Suppressor macrophage treated with lipopolysaccharide for 1 hour (primary cell): Measurements from ENCODE around the gene ABCB11.

Experiments
- DNase-seq, 3 donors: peaks; one replicate each; pipeline ENCODE4 v3.0.0-alpha.2; 2020 to 2022

The ABCB11 gene

DNA sequence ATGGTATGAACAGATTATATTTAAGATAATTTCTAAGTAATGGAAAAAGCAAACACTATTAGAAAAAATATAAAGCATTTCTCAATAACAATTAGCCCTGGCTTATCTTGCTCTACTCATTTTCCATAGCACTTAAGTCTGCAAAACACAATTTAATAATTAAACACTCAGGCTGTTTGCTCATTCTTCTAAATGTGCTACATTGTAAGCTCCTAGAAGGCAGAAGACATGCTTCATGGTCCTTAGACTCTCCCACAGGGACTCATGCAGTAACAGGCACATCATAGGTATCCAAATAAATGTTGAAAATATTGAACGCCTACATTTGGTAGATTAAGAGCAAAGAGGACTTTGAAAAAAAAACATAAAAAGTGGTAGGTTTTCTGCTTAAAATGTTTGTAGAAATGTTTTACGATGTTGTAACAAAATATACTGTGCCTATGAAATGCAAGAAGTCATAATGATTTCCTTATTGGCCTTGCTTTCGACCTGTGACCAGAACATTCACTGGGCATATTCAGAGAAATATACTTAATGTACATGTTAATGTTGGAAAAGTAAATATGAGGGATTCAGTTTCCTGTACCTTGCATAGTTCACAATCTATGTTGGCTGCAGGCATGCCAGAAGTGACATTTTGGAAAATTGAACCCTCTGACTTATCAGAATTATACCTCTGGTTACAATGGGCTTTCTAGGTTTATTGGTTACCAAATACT is 102.9 kb downstream of the ABCB11 start:
- DNase-seq = no peak

GRCh38 chr2:168926621-168927386 is 104.3 kb downstream of the ABCB11 start:
- DNase-seq = no peak

- peak; percentile 57 to 73 (median 65) for DNase-seq
Measured at GRCh38 chr2:168920504-168921157, 110.5 kb downstream of the ABCB11 start.

DNA sequence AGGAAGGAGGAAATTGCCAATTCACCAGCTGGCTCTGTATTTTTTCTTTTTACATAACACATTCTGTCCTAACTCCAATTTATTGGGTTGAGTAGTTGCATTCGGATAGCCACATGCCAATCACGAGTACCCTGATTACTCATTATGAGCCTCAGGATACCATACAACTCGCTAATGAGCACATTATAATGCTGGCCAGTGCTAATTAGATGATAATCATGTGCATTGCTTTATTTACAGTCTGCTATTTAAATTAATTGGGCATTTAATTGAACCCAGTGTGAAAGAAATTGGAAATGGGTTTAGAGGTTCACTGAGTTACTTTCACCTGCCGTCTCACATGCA is 114.8 kb downstream of the ABCB11 start:
- DNase-seq = no peak

GRCh38 chr2:168915441-168916330 is 115.4 kb downstream of the ABCB11 start:
- no peak for DNase-seq

GRCh38 chr2:168913495-168913894 is 117.6 kb downstream of the ABCB11 start:
- DNase-seq = no peak

DNA sequence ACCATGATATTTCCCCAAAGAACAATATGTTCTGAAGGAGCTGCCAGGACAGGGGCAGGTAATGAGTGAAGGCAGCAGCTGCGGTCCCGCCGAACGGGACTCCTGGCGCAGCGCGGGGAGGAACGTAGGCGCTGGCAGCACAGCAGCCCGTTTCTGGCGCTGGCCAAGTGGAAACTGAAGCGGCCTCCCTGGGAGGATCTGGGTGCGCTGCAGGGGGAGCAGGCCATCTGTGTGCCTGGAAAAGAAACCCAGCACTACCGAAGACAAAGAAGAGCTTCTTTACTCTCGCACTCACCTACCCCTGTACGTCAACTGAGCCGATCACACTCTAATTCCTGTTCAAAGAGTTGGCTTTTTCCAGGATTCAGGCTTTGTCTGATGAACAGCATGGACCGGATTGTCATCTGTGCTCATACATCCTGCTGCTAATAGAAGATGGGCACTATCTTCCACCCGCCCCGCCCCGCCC is 118.2 kb downstream of the ABCB11 start:
- DNase-seq = peak in 2 of 3 donors; percentile 26 to 39

DNA sequence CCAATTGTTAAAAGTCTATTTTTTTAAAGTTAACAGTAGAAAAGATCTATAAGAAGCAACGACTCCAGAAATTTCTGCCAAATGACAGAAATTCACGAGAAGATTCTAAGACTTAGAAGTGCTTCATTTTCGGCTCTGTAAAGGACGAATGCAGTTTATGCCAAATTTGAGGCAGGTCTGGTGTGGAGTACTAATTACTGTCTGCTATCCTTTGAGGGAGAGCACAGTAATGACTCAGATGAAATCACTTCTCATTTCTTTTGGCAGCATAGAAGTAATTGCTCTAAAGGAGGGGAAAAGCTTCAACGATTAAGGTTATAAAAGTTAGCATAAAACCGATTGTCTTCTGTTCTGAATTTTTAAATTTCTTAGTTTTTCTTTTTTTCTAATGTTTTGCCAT is 118.7 kb downstream of the ABCB11 start:
- DNase-seq = peak in 1 of 3 donors; percentile 18

DNA sequence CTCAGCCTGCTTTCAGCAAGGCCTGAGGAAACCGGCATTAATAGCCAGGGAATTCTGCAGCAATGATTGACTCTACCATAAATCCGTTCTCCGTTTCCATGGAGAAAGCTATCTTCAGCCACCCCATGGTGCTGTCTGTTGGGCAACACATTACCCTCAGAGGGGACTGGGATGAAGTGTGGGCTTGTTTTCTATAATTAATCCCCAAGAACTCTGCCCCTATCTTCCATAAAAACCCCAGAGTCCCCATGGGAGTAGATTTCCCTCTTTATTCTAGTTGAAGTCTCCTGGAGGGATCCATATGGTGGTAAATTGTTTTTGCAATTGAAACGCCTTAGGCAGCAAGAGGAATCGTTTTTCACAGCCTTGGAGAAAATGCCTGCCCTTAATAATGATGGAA is 120.8 kb downstream of the ABCB11 start:
- no peak for DNase-seq

GRCh38 chr2:168907940-168908662 is 123.0 kb downstream of the ABCB11 start:
- no peak for DNase-seq

DNA sequence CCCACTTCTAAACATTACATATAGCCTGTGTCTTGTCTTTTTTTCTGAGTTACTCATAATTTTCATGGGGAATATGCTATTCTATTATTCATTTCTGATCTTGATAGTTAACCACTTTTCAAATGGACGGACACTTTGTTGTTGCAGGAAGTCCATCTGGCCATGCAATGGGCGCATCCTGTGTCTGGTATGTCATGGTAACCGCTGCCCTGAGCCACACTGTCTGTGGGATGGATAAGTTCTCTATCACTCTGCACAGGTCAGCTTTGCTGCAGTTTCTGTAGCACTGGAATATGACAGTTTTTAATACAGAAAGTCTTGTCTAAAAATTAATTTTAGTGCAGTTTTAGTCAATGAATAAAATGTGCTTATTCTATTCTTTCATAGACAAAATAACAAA is 126.8 kb downstream of the ABCB11 start:
- DNase-seq = no peak

DNA sequence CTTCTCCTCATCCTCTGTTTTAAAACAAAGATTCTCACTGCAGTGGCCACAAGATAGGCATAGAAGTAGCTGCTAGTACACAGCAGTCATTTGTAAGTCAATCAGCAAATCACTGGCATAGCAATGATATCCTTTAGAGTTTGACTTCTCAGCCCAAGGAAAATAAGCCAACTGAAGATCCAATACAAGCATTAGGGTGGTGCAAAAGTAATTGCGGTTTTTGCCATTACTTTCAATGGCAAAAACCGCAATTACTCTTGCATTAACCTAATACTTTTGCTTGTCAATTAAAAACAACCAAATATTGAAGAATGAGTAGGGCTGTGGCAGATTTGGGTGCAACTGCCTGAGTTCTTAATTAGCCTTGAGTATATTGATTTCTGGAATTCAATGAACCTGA is 127.2 kb downstream of the ABCB11 start:
- DNase-seq = no peak

DNA sequence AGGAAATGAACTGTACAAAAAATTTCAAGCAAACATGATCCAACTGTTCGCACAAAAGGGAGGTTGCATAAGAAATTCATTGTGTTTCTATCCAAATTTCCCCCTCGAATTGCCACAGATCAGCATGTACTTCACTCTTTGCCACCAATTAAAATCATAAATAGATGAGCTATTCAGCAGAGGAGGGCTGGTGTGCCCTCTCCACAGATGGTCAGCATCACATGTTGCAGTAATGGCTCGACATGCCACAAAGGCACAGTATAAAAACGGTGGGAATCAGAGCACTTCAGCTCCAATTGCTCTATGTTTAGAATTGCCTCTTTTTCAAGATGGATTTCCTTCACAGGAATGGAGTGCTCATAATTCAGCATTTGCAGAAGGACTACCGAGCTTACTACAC is 130.1 kb downstream of the ABCB11 start, which contains the start of gene G6PC2:
Gene G6PC2 (plus strand): TSS at position 289 of the 400 bp plus-strand sequence. CDS start 41 bp downstream, at position 330.
- DNase-seq = no peak

- DNase-seq = no peak
Measured at GRCh38 chr2:168897449-168897848, 133.7 kb downstream of the ABCB11 start.

- DNase-seq = peak; percentile 19 to 31 (median 23)
Measured at GRCh38 chr2:168896783-168897182, 134.3 kb downstream of the ABCB11 start.

DNA sequence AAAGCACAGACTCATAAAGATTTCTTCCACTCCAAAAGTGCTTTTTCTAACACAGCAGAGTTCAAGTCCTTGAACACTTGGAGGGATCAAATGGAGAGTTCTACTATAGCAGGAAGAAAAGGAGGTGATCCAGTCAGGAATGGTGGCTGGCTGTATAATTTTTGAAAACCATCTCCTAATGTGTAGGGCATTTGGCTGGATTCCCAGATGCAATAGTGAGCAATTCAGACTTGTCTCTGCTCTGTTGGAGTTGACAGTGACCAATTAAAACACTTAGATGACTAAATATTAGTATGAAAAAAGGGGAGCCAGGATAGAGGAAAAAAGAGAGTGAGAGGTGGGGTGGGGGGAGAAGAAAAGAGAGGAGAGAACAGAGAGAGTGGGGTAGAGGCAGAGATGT is 135.4 kb downstream of the ABCB11 start:
- DNase-seq = no peak

- no peak for DNase-seq
Measured at GRCh38 chr2:168894720-168895119, 136.4 kb downstream of the ABCB11 start.

GRCh38 chr2:168894101-168894500 is 137.0 kb downstream of the ABCB11 start:
- DNase-seq = no peak

DNA sequence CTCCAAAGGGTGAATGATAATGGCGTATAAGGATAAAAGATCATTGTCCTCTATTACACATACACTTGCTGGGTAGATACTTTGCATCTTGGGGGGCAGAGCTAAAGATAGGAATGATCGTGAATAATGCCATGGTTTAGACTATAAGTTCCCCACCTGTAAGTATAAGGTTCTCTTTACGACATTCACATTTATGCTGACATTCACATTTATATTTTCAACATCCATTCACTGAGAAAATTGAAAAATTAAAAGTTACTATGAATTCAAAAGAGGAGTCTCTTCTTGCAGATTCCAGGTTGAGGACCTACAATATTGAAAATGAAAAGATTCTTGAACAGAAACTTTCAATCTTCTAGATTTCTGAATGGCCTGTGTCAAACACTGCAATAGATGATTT is 138.8 kb downstream of the ABCB11 start:
- no peak for DNase-seq

DNA sequence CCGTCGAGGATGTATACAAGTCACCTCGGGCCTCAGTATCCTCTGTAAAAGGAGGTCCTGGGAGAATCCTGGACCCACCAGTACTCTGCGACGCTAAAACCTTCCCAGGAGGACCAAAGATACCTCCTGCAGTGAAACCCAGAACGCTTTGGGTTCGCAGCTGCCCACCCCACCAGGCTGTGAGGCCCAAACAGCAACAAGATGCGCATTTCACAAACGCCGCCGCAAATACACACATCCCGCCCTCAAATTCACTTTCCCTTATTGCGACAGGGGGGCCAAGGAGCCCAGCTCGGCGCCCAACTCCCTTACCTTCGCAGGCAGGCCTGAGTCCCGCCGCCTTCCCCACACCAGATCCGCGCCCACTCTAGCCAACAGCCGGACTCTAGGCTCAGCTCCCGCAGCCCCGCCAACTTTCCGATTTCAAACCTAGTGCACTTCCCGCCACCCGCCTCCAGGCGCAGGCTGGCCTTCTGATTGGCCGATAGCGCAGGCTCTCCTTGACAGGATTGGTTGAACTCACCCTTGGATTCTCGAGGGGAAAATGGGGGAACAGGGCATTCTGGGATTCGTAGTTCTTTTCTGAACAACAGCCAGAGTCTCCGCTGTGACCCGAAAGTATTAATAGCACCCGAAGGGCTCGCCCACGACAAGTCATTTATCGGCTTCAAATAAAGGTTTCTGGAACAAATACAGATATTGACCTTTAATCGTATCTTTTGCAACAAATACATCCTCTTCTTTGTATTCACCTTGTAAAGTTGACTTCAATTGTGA is 140.9 kb downstream of the ABCB11 start, which contains the start of gene SPC25:
Gene SPC25 (minus strand): TSS at position 425 of the 777 bp plus-strand sequence. CDS start 911 bp downstream, outside the sequence.
- DNase-seq = peak; percentile 94 to 95 (median 94)

DNA sequence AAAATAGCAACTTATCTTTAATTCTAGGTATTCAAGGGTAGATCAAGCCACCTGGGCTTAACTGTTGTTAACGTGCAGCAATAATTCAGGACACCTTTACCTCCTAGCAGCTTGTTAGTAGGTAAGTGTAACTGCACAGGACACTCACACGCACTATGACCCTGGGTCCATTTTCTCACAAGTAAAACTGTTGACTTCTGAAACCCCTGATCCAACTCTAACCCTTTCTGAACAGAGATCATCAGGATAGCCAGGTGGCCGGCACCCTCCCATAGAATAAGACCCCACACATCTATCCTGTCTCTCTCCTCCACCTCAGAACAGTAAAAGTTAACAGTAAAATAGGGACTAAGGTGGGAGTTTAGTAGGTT is 141.5 kb downstream of the ABCB11 start:
- DNase-seq = no peak
